ENCODE results near the gene KCND1.

KCND1 gene

DNA sequence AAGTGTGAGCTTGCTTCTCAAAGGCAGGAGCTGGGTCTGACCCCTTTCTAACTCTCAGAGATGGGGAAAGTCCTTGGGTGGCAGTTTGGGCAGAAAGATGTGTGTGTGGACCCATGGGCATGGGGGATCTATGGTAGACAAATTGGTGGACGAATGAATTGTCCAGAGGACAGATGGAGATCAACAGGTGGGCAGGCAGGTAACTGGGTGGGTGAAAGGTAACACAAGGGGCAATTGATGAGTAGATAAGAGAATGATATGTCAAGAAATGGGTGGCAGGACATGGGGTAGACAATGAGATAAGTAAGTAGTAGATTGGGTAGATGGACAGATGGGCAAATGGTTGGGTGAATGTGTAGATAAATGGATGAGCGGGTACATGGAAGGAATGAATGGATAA lies 2.9 kb upstream of the KCND1 start:
- DNase-seq (ENCODE audit: low read depth) = no peak

DNA sequence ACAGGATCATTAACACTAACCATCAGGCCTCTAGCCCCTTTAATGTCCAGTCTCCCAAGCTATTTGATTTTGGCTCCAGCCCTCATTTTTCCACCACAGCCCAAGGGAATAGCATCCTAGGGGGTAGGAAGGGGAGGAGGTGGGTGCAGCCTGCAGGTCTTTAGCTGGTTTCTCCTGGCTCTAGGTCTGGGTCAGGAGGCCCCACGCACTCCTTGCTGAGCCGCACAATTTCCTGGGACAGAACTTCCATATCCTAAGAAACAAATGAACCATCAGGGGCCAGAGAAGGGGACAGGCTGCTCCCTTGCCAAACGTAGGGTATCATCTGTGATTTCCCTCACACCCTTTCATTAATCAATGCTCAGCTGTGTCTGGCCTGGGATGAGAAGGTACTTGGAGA lies 2.4 kb upstream of the KCND1 start:
- no peak for DNase-seq (ENCODE audit: low read depth)

GRCh38 chrX:48972220-48973164 lies 848 bp upstream of the KCND1 start:
- no peak for DNase-seq (ENCODE audit: low read depth)

DNA sequence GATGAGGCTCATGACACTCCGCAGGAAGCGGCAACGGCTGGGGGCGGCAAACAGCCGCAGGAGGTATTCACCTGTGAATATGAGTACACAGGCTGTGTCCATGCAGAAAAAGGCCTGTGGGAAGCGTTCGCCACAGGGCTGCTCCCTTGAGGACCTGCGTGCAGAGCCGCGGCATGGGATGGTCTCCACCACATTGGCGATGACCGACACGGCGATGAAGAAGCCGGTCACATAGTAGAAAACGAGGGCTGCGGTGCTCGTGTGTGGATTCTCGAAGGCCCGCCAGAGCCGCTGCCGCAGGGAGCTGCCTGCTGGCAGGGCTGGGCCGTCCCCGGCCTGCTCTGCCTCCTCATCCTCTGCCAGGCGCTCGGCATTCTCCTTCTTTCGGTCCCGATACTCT lies 2.2 kb downstream of the KCND1 start:
- no peak for DNase-seq (ENCODE audit: low read depth)

DNA sequence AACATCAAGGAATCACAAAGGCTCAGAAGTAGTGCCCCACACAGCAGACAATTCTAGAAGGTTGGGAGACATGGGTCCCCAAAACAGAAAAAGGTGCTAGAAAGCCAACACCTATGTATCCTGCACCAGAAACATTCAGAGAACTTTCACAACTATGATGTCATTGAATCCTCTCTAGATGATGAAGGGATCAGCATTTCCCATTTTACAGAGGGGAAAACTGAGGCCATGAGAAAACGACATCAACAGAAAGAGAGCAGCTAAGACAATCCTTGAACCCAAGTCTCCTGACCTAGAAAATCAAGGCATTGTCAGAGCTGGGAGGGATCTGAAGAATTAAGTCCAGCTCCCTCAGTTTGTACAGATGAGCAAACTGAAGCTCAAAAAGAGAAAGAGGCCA lies 3.3 kb downstream of the KCND1 start:
- DNase-seq (ENCODE audit: low read depth) = no peak

GRCh38 chrX:48966796-48967579 lies 4.7 kb downstream of the KCND1 start:
- DNase-seq (ENCODE audit: low read depth) = no peak

- no peak for DNase-seq (ENCODE audit: low read depth)
Observed at GRCh38 chrX:48965959-48966358, 5.7 kb downstream of the KCND1 start.

DNA sequence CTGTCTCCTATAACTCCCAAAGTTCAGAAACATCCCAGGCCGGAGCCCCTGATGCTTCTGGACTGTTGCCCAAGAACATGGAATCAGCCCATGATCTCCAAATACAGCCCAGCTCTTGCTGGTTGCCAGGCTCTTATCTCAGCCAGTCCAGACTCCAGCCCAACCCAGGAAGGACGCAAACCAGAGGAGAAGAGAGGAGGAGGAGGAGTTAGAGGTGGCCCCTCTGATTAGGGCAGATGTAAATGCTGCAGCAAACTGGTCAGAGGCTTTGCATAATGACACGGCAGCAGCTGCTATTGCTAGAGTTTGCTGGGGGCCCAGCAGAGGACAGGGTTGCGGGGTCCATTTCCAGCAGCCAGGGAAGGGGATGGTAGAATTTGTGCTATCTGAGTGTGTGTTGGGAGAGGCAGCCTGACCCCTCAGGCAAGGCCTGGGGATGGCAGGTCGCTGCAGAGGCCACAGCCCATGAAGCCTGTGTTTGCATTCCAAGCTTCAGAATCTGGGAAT lies 10.0 kb downstream of the KCND1 start:
- DNase-seq (ENCODE audit: low read depth) = no peak

GRCh38 chrX:48960291-48960690 lies 11.4 kb downstream of the KCND1 start:
- no peak for DNase-seq (ENCODE audit: low read depth)

GRCh38 chrX:48958635-48959094 lies 13.0 kb downstream of the KCND1 start:
- no peak for DNase-seq (ENCODE audit: low read depth)

GRCh38 chrX:48957827-48958634 lies 13.6 kb downstream of the KCND1 start:
- DNase-seq (ENCODE audit: low read depth) = peak; percentile 86

DNA sequence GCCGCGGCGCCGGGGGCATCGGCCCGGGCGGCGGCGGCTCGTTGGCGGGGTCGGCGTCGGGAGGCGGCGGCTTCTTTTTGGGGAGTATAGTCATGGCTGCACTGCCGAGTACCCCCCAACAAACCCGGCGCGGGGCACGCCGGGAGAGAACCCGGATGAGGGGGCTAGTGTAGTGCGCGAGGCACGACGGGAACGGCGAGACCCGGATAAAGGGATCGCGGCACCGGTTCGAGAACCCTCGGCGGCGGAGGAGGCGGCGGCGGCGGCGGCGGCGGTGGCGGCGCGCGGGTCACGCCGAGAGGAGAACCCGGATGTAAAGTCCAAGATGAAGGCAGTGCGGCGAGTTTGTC lies 14.2 kb downstream of the KCND1 start, which contains the start of gene OTUD5:
TSS of gene OTUD5 (minus strand) at position 131 of the 350 bp plus-strand sequence. CDS start at position 94, 37 bp downstream.
- DNase-seq (ENCODE audit: low read depth) = peak; percentile 63

- DNase-seq (ENCODE audit: low read depth) = peak; percentile 45
Observed at GRCh38 chrX:48956728-48957414, 14.8 kb downstream of the KCND1 start.

GRCh38 chrX:48948589-48948988 lies 23.1 kb downstream of the KCND1 start:
- DNase-seq (ENCODE audit: low read depth) = no peak

DNA sequence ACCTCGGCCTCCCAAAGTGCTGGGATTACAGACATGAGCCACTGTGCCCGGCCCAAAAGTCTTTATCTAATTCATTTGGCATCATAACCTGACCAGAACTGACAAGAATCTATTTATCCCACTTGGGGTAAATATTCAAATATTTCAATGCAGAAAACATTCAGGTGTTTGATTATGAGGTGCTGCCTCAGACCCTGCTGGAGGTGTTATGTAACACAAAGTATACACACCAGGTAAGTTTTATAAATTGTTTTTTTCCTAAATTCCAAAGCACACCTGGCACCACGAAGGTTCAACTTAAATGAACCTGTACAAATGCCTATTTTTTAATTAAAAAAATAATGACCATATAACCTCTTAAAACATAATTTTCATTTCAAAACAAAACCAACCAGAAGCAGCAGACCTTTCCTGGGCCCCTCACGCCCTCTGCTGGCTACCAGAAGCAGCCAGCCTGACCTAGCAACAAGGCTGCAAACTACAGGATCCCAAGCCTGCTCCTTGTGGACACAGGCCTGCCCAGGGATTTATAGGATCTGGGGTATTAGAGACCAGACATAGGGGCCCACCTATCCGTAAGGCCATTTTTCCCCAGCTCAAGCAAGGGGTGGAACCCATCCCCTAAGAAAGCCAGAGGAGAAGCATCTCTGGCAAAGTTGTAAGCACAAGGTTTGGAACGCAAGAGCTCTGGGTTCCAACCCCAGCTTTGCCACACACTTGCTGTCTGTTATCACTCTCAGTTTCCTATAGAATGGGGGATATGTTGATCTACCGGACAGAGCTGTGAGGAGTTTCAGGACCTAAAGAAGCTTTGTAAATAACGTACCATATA lies 25.9 kb downstream of the KCND1 start:
- DNase-seq (ENCODE audit: low read depth) = peak; percentile 28

GRCh38 chrX:48942895-48943294 lies 28.7 kb downstream of the KCND1 start:
- DNase-seq (ENCODE audit: low read depth) = no peak

- DNase-seq (ENCODE audit: low read depth) = no peak
Observed at GRCh38 chrX:48940404-48940955, 31.2 kb downstream of the KCND1 start.

- no peak for DNase-seq (ENCODE audit: low read depth)
Observed at GRCh38 chrX:48939524-48940228, 32.0 kb downstream of the KCND1 start.

GRCh38 chrX:48938721-48939425 lies 32.8 kb downstream of the KCND1 start:
- DNase-seq (ENCODE audit: low read depth) = peak; percentile 70
